Non-pigmented ciliary epithelial cell (primary cell): ENCODE results near the gene ZDHHC17.

Experiments used
- DNase-seq: peaks from one replicate; pipeline ENCODE4 v3.0.0-alpha.2; 2010; ENCODE audit warnings: low read depth

ZDHHC17 gene

DNA sequence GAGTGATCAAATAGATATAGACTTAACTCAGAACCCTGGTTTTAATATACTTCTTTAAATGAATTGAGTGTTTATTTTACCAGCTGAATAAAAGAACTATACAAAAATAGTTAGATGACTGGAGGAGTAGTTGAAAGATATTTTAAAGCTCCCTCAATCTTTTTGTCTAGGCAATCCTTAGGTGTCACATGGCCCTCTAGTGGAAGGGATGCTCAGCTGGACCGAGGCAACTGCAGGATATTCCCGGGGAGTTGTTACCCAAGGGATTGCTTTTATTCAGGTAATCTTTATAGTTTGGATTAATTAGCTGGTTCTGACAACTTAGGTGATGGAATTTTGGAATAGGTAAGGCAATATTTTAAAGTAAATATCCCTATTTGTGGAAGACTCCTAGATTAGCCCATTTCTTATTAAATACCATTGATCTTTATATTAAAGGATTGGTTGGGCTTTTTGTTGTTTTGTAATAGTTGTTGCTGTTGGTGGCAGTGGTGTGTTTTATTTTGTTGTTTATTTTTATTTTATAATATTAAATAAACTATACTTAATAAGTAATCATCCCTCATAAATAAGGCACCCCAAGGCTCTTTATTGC lies 57.1 kb downstream of the ZDHHC17 start:
- peak; percentile 17 for DNase-seq

DNA sequence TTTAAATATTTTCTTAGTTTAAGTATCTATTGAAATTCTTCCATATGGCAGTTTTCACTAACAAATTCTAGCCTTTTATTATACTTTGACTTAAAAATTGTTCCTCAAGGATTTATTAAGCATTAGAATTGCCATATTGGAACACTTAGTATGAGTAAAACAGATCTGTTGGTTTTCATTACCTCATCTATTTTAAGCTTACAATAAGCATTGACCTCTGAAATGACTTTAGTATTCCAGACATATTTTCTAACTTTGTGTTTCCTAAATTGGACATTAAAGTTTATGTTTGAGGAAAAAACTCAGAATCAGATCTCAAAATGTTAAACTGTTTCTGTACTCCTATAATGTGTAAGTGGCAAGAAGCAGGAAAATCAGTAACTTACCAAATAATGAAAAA lies 66.5 kb downstream of the ZDHHC17 start:
- no peak for DNase-seq

DNA sequence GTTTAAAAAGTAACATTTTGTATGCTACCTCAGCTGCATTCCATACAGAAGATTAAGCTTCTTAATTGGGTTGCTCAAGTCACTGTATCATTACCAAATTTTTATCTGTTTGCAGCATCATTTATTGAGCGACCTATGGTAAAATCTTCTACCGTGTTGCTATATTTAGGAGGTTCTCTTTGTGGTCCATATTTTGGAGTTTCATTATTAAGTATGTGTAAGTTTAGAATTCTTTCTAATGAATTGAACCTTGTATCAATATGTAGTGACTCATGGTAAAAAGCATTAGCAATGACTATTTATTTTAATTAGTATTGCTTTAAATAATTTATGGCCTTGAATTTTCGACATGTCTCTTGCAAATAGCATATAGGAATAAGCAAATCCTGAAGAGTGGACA lies 72.7 kb downstream of the ZDHHC17 start:
- no peak for DNase-seq

- DNase-seq: no peak
Observed at GRCh38 chr12:76847260-76847659, 83.3 kb downstream of the ZDHHC17 start.

GRCh38 chr12:76848132-76848531 lies 84.2 kb downstream of the ZDHHC17 start:
- DNase-seq: no peak

DNA sequence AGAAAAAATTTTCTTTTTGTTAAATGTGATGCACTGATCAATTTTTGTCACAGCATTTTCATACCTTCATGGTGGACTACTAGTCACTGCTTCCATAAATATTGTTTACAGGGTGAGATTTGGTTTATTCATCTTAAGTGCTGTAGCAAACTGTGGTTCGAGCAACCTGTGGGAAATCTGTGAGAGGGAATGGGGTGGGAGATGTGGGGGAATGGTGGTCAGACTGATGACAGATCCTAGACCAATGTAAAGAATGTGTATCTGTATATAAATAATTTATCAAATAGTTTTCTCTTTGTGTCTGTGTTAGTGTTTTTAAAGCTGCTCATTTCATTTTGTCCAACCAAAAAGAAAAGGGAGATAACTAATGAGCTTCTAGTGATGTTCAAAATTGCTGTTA lies 88.2 kb downstream of the ZDHHC17 start:
- DNase-seq: no peak

GRCh38 chr12:76855271-76855670 lies 91.4 kb downstream of the ZDHHC17 start:
- no peak for DNase-seq

- no peak for DNase-seq
Observed at GRCh38 chr12:76856018-76856644, 92.2 kb downstream of the ZDHHC17 start.

- DNase-seq: no peak
Observed at GRCh38 chr12:76859611-76860010, 95.7 kb downstream of the ZDHHC17 start.

DNA sequence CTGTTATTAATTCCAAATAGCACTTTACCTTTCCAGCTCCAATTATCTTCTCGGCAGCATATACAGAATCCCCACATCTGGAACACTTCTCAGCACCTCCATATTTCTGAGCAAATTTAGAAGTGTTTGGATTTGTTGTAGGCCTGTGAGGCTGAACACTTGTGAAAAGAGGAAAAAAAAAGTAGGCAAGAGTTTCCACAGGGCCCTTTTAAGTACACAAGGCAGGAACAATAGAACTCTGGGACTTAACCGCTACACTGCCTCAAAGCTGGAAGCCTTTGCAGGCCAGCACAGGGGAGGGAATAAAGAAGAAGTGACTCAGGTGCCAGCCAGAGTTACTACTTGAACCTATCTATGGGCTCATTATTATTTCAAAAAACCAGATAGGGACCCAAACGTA lies 96.3 kb downstream of the ZDHHC17 start:
- no peak for DNase-seq

DNA sequence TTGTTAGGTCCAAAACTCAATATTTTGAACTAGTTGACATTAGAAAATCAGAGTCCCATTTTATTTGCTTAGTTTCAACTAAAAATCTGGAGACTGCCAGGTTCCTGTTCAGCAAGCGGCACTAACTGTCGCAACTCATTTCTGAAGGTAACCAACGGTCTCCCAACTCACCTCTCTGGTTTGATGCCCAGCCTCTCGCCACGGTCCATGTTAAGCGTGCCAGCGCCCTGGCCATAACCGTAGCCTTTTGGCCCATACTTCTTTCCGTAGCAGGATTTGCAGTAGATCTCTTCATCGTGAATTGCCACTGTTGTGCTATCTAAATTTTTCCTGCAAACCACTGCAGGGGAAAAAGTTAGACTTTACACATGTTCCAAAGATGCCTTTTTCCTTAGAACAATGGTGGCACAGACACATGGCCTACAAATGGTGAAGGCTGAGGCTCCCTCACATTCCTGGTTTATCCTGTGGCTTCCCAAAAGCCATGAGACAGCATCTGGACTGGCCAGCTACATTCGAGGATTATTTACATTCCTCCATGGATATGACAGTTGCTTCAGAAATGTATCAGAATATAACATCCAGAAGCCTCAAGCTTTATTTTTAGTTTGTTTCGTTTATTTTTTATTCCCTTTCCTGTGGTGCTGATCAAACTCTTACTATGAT lies 99.2 kb downstream of the ZDHHC17 start:
- DNase-seq: no peak

- DNase-seq: no peak
Observed at GRCh38 chr12:76863837-76864236, 99.9 kb downstream of the ZDHHC17 start.

- no peak for DNase-seq
Observed at GRCh38 chr12:76864791-76865400, 101.0 kb downstream of the ZDHHC17 start.

DNA sequence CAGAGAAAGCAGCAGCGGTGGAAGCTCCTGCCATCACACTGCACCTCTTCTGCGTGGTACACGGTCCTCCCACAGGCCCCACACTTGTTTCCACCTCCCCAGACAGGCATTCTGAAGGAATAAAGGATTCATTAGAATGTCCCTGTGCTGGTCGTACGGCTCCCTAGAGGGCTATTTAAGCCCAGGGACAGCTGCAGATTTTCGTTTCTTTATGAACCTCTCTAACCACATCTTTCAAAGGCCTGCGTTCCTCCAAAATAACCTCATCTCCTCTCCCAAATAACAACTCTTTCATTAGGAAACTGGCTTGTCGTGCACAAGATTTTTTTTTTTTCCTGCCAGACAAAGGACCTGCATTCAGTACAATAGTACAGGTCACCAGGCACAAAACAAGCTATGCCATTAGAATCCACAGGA lies 102.2 kb downstream of the ZDHHC17 start:
- DNase-seq: no peak

GRCh38 chr12:76866726-76867125 lies 102.8 kb downstream of the ZDHHC17 start:
- DNase-seq: peak; percentile 70

DNA sequence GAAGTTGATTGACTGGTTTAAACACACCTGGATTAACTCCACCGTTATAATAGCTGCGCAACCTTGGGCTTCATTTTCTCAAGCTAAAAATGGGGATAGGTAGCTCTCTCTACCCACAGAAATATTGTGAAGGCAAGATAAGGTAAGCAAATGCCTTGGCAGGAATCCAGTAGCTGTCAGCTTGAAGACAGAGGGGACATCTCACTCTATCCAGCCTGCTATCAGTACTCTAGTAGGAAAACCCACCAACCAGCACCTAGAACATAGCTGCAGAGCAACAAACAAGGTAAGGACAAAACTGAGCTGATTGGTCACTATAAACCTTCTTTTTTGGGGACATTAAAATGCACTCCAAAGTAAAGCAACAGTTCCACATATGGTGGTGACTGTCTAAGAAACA lies 107.2 kb downstream of the ZDHHC17 start:
- DNase-seq: no peak

DNA sequence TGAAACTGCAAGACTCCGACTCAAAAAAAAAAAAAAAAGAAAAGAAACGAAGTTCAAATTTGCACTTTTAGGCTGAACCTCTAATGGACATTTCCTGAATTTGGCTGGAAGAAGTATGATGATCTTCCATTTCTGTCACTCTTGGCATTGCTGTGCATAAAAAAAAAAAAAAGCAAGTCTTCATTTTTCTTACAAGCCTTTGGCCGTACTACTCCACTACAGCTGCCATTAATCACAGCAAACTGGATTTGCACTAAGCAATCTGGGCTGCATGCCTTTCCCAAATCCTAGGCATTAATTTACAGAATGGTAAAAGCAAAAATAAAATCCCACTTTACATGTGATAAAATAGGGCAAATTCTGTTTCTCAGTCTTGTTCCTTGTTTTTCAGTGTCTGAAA lies 107.8 kb downstream of the ZDHHC17 start:
- no peak for DNase-seq

DNA sequence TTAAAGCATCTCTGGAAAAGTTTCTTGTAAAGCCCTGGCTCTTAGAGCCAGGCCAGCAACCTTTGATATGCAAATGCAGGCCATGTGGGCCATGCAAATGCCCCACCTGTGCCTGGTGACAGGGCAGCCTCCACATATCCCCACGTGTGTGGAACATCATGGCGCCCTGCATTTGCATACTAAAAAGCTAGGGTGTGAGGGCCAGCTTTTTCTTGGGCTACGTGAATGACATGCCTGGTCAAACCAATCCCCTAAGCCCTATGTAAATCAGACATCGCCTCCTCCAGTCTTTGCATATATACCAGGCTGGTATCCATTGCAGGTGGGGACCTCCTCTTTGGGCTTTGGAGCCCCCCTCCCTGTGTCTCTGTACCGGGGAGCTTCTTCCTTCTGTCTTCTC lies 108.5 kb downstream of the ZDHHC17 start:
- DNase-seq: no peak

DNA sequence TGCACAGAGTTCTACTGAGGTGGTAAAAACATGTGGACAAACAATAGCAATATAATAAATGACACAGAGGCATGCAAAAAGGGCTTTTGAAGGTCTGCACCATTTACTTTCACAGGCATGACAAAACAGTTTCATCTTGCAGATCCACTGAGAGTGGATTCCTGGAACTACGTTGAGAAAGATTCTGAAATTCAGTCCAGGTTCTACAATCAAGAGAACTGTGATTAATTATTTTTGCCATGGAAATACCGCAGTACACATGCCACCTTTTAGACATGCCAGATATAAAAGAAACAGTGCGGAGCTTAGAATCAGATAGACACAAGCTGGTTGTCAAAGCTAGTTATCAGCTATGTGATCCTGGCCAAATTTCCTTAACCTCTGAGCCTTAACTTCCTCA lies 110.1 kb downstream of the ZDHHC17 start:
- no peak for DNase-seq

- no peak for DNase-seq
Observed at GRCh38 chr12:76874491-76875190, 110.7 kb downstream of the ZDHHC17 start.

- no peak for DNase-seq
Observed at GRCh38 chr12:76876696-76877229, 112.8 kb downstream of the ZDHHC17 start.
